GM21528 (cell line): ENCODE measurements around the gene PPP3CA.
"Not testable (repeated sequence)": the region's sequence is repeated elsewhere in the genome, so short reads cannot be mapped to it uniquely, and the experiment has no call there.

Source experiments
- ATAC-seq: cut with Tn5 transposase; IDR thresholded peaks from one replicate; pipeline ENCODE4 v1.9.1; 2021; ENCODE audit warnings: mild to moderate bottlenecking, moderate library complexity; ENCODE audit not compliant: unreplicated experiment, low FRiP score

PPP3CA gene

DNA sequence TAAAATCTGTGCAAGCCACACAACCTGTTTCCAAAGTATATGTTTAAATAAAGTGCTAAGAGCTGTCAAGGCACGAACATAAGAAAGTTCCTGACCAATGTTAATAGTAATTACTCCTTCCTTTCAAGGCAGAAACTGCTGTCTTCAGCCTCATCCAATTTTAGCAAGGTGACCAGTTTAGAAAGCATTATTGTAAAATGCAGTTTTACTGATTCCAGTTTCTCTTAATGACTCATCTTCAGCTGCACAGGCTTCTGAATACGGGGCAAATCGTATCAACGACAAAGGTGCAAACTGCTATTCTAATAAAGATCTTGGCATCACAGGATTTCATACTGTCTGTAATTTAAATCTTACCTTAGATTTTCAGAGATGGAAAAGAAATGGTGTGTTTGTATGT lies 87.5 kb downstream of the PPP3CA start:
- ATAC-seq, result peak; percentile 86

DNA sequence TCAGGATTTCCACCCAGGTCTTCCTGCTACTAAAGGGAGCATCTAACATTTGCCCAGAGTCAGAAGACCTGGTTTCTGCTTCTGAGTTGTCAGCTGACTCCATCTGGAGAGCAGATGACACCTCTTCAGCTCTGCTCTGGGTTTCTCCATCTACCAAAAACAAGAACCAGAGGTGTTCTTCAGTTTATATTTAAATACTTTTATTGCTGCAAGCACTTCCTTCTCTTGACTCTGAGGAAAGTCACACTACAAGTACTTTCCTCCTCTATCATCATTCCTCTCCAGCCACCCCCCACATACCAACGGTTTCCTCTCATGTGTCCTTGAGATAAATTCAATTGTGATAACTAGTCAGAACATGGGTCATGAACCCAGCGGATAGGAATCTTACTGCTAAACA lies 88.4 kb downstream of the PPP3CA start:
- no peak for ATAC-seq

DNA sequence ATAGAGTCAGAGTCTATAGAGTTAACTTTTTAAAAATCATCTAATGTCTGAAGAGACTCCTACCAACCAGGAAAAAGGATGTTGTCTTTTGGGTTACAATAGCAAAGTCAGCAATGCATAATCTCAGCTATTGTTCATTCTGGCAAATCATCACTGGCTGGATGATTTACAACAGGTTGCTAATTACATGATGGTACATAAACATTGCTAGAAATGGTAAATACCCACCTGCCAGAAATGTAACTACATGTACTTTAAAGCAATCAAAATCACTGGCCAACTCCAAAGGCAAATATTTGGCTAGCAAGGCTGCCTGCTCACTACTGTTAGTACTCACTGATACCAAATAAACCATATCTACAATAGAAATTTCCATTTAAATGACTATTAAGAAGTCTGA lies 91.1 kb downstream of the PPP3CA start:
- ATAC-seq, result no peak

GRCh38 chr4:101254776-101255175 lies 92.5 kb downstream of the PPP3CA start:
- ATAC-seq, result no peak

GRCh38 chr4:101253121-101253520 lies 94.2 kb downstream of the PPP3CA start:
- no peak for ATAC-seq

DNA sequence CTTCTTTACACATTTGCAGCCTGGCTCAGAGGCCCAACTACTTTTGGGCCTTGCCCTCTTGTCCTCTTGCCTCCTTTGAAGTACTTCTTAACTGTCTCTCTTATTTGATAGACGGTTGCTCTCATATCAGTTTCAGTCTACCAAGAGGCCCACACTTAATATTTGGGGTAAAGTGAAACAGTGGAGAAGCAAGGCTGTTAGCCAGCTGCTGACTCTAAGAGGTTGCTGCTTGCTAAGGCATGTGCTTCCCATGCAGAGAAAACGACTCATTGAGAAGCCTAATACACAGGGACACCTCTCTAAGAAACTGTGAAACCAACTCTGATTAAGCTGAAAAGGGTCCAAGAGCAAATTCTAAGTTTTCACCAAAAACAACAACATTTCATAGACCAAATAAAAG lies 94.6 kb downstream of the PPP3CA start:
- ATAC-seq, result no peak

GRCh38 chr4:101251261-101251660 lies 96.1 kb downstream of the PPP3CA start:
- no peak for ATAC-seq

GRCh38 chr4:101244349-101244748 lies 103.0 kb downstream of the PPP3CA start:
- no peak for ATAC-seq

- no peak for ATAC-seq
These were observed 104.9 kb downstream of the PPP3CA start for GRCh38 chr4:101242441-101242840.

- no peak for ATAC-seq
These were observed 107.2 kb downstream of the PPP3CA start for GRCh38 chr4:101240099-101240498.

DNA sequence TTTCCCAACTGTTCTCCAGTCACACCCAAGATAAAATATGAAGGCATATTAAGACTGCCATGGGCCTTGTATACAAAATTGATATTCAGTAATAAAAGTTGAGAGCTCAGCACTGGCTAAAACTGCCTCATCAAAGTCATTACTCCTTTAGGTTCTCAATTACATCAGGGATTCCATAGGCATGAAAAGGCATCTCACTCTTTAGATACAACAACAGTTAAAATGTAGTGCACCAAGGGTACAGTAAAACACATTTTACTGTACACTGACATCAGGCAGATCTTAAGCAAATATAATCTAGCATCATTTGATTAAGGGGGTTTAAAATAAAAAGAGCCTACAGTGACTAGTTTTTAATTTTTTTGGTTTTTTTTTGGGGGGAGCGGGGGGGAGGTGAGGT lies 107.7 kb downstream of the PPP3CA start:
- ATAC-seq, result no peak

- ATAC-seq, result no peak
These were observed 108.6 kb downstream of the PPP3CA start for GRCh38 chr4:101238706-101239105.

DNA sequence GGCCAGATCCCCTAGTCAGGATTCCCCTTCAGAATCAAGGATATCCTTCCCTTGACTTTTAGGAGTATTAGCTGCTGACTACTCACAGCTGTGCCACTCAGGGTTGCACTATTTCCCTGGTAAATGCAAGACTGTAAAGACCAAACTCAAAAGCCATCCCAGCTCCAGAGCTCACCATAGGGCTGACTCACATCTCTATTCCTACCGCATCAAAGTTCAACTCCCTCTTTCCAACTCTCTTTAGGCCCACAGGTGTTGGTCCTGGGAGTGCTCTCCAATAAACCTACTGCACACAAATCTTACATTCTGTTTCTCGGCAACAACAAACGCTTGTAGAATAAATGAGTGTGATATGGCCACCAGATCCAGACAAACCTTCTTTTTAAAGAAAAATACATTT lies 109.6 kb downstream of the PPP3CA start:
- no peak for ATAC-seq

DNA sequence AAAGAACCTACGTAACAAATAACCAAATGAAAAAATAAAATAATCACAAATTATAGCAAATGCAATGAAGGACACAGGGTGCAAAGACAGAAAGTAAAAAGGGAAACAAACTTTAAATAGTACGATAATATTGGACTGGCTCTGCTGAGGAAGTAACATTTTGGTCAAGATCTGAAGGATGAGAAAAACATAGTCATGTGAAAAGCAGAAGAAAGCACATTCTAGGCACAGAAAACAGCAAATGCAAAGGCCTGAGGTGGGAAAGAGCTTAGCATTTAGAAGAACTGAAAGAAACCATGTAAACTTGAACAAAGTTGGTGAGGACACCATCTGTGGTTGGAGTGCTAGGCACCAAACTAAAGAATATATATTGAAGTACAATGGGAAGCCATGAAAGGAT lies 111.2 kb downstream of the PPP3CA start:
- ATAC-seq, result no peak

GRCh38 chr4:101234141-101234540 lies 113.2 kb downstream of the PPP3CA start:
- ATAC-seq, result not testable (repeated sequence)

GRCh38 chr4:101232074-101232776 lies 115.1 kb downstream of the PPP3CA start:
- ATAC-seq, result no peak

GRCh38 chr4:101230801-101231426 lies 116.4 kb downstream of the PPP3CA start:
- no peak for ATAC-seq

- ATAC-seq, result no peak
These were observed 118.2 kb downstream of the PPP3CA start for GRCh38 chr4:101229116-101229515.

DNA sequence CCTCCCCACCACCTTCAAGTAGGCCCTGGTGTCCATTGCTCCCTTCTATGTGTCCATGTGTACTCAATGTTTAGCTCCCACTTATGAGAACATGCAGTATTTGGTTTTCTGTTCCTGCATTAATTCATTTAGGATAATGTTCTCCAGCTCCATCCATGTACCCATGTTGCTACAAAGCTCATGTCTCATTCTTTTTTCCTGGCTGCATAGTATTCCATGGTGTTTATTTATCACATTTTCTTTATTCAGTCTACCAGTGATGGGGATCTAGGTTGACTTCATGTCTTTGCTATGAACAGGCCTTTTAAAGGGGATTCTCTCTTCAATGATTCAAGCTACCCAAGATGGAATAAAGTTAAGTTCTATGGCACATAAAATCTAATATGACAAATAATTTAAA lies 119.6 kb downstream of the PPP3CA start:
- ATAC-seq, result no peak

DNA sequence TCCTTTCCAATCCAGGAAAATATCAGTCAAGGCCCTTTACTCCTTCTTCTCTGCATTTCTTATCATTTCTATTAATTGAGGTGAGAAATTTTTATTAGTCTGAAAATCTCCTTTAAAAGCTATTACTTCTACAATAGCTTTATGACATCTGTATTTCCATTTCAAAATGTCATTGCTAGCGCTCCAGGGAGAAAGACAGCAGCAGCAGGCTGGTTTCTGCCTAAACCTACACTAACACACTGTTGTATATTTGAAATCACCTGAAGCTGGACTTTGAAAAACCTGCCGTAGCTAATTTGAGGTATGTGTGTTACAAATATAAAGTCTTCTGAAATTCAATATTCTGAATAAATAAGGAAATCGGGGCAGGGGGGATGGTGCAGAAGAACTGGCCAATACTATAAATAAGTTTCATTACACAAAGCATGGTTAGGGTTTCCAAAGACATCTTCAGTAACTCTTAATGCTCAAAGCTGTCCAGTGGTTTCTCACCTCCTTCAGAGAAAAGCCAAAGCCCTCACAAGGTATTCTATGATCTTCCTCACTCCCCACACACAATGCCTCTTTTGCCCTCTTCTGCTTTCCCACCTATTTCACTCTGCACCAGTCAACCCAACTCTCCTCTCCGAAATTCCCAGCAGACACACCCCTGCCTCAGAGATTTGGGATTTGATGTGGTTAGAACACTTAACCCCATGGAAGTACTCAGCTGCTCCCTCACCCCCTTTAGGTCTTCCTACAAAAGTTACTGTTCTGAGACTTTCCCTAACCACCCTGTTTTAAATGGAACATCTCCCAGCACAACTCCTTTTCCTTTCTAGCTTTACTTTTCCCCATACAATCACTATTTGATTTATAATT lies 122.7 kb downstream of the PPP3CA start:
- no peak for ATAC-seq

GRCh38 chr4:101222156-101222845 lies 125.0 kb downstream of the PPP3CA start:
- no peak for ATAC-seq
